ENCODE data around the gene TARBP2.
A peak's percentile ranks its signal among the peaks of the same experiment; 100 is the strongest.

The TARBP2 gene, protein sequence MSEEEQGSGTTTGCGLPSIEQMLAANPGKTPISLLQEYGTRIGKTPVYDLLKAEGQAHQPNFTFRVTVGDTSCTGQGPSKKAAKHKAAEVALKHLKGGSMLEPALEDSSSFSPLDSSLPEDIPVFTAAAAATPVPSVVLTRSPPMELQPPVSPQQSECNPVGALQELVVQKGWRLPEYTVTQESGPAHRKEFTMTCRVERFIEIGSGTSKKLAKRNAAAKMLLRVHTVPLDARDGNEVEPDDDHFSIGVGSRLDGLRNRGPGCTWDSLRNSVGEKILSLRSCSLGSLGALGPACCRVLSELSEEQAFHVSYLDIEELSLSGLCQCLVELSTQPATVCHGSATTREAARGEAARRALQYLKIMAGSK

DNA sequence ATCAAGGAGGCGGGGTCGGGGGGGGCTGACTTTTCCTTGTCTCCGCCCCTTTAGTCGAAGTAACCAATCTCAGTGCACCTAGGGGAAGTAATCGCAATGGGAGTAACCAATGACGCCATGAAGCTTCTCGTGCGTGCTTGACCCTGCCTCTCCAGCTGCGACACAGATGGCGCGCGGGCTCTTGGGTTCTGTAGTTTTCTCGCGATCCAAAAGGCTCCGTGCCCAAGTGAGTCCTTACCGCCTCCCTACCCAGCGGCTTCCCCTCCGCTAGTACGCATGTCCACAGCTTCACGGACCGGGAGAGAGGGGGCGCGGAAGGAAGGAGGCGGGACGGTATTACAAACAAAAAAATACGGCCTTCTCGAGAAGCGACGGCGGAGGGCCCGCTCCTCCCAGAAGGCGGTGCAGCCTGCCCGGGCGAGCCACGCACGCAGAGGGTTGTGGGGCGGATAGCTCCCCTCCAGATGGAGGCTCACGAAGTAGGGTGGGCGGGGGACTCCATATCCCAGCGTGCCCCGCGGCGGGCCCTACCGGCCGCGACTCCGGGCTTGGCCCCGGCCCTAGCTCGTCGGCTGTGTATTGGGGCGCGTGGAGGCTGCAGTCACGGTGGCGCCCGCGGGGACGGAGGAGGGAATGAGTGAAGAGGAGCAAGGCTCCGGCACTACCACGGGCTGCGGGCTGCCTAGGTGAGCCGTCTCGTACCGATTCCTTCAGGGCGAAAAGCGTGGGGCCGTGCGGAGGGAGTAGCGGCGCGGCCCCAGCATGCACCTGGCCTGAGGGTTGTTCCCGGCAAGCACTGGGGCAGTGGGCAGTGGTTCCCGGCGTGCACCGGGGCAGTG is at the start of gene TARBP2:
TARBP2 (plus strand) TSS at position 508 of the 839 bp plus-strand sequence; CDS start at position 634, 126 bp downstream.
- DNase-seq = peak; percentile 100
- in situ Hi-C loops (cut with MboI; ENCODE audit: low pct_unique_long_range_greater_than_20kb, low sequenced_read_pairs) = no loop called here

DNA sequence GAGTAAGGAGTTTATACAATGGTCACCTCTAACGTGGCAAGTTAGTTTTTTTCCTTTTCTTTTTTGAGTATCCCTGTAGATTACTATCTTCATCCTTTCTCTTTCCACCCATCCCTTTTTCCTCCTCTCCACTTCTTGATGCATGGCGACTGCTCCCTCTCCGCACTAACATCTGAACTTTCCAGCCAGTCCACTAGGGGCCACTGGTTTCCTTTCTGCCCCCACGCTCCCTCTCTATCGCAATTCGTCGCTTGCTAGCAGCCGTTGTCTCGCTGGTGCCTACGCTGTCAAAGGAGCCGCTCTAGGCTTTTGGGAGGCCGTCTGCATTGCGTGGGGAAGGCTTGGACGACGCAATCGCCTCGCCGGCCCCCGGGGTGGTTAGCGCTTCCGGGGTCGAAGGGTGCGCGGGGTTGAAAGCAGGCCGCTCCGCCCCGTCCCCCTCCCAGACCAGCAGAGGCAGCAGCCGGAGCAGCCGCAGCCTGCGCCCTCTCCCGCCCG is 49.4 kb upstream of the TARBP2 start, which contains the start of gene PCBP2:
PCBP2 (plus strand) TSS at position 442 of the 498 bp plus-strand sequence. CDS start 2,699 bp downstream, outside the sequence.
- peak; percentile 99 for DNase-seq
- in situ Hi-C loops (cut with MboI; ENCODE audit: low pct_unique_long_range_greater_than_20kb, low sequenced_read_pairs) = no loop called here

DNA sequence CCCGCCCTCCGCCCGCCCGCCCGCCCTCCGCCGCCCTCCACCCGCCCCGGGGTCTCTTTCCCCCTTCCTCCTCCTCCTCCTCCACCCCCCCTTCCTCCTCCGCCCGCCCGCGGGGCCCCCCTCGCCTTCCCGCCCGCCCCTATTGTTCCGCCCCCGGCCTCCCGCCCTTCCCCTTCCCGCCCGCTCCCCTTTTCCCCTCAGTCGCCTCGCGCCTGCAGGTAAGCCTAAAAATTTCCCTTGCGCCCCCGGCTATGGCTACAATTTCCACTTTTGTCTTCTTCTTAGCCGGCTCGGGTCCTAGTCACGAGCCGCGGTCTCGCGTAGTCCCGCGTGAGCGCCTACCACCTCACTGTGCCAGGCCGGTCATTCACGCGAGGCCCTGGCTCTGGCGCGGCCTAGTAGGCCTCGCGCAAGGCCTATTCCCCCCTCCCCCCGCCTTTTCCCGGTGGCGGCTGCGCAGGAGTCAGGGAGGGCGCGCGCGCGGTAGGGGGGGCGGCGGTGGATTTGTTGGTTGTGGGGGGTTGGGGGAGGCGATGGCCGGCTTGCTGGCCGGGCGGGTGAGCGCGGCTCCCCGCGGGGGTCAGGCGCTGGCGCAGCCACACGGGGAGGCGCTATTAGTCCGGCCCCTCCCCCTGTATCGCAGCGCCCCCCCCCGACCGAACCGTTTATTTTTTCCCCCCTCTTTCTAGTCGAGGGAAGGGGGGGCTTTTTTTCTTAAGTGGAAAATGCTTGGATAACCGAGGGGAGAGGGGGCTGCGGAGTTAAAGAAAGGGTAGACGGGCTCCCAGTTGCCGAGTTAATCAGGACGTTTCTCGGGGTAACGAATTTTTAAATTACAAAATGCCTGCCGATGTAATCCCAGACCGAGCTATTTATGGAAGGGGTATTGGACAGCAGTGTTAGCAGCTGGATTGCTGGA is 48.7 kb upstream of the TARBP2 start:
- in situ Hi-C loops (cut with MboI; ENCODE audit: low pct_unique_long_range_greater_than_20kb, low sequenced_read_pairs) = no loop called here
- peak; percentile 68 for DNase-seq

DNA sequence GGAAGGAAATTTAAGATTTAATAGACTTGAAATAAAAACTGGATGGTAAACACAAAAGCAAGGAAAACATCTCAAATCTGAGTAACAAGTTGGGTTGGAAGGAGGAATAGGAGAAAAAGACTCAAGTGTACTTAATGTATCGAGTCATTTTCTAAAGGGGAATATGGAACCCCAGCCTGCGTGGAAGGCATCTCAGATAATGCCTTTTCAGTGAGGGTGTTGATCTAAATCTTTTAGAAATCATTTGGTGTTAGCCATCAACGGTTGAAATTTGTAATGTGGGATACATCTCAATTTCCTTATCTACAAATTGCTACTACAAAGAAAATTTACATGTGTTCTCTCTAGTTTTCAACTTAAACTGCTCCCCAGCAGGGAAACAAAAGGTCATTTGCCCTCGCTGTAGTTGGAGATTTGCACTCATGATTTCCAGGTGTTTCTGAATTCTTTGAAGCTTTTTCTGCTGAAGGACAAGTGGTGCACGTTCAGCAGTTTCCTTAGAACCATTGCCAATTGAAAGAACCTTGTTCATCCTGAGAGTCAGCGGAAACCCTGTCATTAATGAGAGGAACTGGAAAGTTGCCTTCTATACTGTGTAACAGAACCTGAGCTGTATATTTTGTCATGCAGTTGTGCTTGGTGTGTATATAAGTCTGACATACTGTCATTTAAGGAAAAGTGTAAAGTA is 47.0 kb upstream of the TARBP2 start:
- no peak for DNase-seq
- in situ Hi-C loops (cut with MboI; ENCODE audit: low pct_unique_long_range_greater_than_20kb, low sequenced_read_pairs) = no loop called here

DNA sequence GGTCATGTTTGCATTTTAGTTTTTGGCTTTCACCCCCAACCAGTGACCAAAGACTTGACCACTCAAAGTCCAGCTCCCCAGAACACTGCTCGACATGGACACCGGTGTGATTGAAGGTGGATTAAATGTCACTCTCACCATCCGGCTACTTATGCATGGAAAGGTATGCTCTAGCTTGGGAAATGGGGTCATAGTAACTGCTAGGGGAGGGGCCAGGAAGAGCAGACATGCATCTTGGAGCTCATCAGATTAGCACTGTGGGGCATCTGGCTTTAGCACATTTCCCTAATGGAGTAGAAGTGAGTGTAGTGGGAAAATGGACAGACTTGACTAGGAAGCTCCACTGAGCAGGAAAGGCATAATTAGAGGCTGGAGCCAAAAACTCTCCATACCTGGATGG is 46.4 kb upstream of the TARBP2 start:
- in situ Hi-C loops (cut with MboI; ENCODE audit: low pct_unique_long_range_greater_than_20kb, low sequenced_read_pairs) = no loop called here

DNA sequence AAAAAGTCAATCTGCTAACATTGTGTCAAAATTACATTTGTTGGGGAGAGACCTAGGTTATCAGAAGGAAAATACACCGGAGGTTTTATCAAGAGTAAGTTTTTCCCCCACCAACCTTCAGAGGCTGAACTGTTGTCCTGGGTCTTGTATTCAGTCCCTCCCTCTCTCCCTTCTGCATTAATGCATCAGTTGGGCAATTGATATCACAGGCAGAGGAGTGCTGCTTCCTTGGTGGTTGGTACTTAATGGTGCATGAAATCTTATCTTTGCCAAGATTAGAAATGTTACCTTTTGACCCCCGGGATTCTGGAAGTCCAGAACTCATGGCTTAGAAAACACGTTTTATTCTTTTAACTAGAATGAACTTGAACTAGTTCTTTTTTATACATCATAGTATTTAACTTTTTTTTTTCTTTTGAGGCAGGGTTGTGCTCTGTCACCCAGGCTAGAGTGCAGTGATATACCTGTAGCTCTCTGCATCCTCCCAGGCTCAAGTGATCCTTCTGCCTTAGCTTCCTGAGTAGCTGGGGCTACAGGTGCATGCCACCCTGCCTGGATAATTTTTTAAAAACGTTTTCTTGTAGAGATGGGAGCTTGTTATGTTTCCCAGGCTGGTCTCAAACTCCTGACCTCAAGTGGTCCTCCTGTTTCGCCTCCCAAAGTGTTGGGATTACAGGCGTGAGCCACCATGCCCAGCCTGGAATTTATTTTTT is 44.3 kb upstream of the TARBP2 start:
- in situ Hi-C loops (cut with MboI; ENCODE audit: low pct_unique_long_range_greater_than_20kb, low sequenced_read_pairs) = no loop called here
- DNase-seq = no peak

More for the DNA sequence above, 46.4 kb upstream of the TARBP2 start:
- DNase-seq = no peak

DNA sequence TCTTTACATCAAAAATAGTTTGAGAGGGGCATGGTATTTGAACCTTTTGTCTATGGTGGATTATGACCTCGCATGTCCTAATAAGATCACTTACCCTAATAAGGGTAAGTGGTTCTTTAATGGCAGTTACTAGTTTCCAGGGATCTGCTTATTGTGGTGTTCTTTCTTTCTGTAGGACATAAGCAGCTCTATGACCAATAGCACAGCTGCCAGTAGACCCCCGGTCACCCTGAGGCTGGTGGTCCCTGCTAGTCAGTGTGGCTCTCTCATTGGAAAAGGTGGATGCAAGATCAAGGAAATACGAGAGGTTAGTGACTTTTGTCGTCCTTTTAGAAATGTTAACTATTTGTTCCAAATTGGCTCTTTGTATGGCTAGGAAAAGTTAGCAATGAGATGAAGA is 42.0 kb upstream of the TARBP2 start:
- in situ Hi-C loops (cut with MboI; ENCODE audit: low pct_unique_long_range_greater_than_20kb, low sequenced_read_pairs) = no loop called here
- DNase-seq = no peak

DNA sequence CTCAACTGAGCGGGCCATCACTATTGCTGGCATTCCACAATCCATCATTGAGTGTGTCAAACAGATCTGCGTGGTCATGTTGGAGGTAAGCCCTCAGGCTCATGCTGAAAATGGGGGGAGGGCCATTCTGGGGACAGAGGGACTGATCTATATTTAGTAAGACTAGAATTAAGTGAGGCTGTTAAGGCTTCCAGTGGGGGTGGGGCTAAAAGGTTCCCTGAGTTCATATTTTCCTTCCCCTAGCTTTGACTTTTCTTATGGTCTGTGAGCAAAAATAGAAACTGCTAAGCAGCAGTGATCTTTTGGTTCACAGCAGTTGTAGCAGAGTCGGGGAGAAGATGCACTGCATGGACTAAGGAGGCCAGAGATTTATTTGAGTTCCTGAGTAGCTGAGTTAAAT is 40.0 kb upstream of the TARBP2 start:
- in situ Hi-C loops (cut with MboI; ENCODE audit: low pct_unique_long_range_greater_than_20kb, low sequenced_read_pairs) = no loop called here
- no peak for DNase-seq

DNA sequence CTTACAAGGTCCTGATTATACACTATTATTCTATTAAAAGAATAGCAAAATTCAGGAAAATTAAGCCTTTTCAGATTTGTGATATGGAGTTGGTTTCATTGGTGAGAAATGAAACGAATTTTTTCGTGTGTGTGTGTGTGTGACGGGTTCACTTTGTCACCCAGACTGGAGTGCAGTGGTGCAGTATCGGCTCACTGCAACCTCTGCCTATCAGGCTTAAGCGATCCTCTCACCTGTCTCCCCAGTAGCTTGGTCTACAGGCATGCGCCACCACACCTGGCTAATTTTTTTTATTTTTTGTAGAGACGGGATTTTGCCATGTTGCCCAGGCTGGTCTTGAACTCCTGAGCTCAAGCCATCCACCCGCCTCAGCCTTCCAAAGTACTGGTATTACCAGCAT is 39.5 kb upstream of the TARBP2 start:
- DNase-seq = no peak
- in situ Hi-C loops (cut with MboI; ENCODE audit: low pct_unique_long_range_greater_than_20kb, low sequenced_read_pairs) = no loop called here

DNA sequence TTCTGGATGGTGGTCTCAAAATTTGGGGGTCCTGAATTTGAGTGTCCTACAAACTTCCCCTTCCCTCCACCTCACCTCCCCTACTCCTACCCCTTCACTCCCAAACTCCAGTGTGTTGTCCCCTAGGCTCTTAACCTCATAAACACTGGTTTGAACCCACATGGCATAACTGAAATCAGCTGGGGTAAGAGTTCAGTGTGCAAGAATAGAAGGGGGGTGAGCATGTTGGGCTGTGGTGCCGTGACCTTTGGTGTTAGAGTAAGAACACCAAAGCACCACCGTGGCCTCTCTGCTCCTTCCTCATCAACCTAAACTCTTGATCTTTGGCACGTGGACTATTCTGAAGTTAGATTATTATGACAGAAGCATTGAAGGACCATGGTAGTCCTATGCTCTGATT is 38.1 kb upstream of the TARBP2 start:
- in situ Hi-C loops (cut with MboI; ENCODE audit: low pct_unique_long_range_greater_than_20kb, low sequenced_read_pairs) = no loop called here

DNA sequence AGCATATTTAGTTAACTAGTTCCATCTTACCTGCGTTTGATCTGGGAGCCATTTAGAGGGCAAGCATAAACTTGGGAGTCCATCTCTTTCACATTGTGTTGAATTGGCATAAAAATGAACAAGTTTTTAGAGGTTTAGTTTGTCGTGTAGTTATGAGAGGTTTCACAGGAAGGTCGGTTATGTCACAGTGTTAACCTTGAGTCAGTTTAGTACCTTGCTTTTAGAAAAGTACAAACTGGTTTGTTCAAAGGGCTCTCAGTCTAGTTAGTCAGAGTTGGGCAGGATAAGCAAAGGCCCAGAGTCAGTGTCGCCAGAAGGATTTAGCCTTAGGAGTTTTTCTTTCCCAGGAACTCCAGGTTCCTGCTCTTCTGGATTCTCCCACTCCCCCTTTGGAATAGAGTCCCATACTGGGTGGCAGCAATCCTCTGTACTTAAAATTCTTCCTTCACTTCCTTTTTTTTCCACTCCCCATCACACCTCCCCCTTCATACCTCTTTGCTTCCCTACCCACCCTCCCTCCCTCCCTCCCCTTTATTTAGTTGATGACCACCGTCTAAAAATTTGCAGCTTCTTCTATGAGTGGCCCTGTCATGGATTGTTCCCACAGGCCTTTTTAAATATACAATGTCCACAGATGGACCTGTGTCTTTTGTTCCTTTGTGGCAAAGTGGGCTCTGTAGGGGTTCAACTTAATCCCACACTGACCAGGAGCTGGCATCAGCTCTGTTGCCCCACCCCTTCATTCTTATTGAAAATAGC is 37.1 kb upstream of the TARBP2 start:
- in situ Hi-C loops (cut with MboI; ENCODE audit: low pct_unique_long_range_greater_than_20kb, low sequenced_read_pairs) = no loop called here

More for the DNA sequence above, 38.1 kb upstream of the TARBP2 start:
- DNase-seq = no peak

DNA sequence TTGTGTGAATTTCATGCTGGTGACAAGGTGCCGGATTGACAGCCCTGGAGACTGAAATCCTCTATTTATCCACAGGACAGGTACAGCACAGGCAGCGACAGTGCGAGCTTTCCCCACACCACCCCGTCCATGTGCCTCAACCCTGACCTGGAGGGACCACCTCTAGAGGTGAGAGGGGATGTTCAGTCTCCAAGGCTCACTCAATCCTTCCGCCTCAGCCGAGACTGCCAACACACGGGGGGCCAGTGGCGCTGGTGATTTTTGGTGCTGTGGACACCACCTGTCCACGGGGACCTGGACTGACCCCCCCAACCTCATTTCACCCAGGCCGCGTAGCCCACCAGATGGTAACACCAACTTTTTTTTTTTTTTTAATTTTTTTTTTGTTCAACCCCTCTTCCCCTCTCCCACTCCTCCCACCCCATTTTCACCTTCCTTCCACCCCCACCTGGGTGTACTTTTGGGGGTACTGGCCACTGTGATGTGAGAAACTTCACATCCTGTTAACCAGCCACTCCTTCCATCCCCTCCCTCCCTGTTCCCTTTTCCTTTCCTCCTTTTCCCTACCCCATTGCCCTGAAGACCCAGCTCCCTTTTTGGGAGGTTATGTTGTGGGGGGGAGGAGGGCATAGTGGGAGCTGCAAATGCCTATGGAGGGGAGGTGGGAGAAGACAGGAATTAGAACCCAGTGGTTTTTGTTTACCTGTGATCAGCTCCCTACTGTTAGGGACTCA is 36.2 kb upstream of the TARBP2 start:
- in situ Hi-C loops (cut with MboI; ENCODE audit: low pct_unique_long_range_greater_than_20kb, low sequenced_read_pairs) = no loop called here
- no peak for DNase-seq

More for the DNA sequence above, 37.1 kb upstream of the TARBP2 start:
- no peak for DNase-seq

DNA sequence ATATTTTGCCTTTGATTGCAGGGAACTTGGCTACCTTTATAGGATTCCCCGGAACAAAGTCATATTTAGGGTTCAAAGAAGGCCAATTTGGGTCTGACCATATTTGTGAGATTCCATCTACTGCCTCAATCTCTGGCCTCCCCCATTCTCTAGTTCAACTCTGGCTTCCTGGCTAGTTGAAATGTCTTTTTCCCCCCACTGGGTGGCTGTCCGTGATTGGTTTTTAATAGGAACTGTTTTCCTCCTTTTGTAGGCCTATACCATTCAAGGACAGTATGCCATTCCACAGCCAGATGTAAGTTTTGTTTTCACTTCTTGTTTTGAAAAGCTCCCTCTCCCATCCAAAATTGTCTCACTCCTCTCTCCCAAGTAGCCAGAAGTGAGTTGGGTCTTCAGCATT is 35.4 kb upstream of the TARBP2 start:
- in situ Hi-C loops (cut with MboI; ENCODE audit: low pct_unique_long_range_greater_than_20kb, low sequenced_read_pairs) = no loop called here
- DNase-seq = no peak

DNA sequence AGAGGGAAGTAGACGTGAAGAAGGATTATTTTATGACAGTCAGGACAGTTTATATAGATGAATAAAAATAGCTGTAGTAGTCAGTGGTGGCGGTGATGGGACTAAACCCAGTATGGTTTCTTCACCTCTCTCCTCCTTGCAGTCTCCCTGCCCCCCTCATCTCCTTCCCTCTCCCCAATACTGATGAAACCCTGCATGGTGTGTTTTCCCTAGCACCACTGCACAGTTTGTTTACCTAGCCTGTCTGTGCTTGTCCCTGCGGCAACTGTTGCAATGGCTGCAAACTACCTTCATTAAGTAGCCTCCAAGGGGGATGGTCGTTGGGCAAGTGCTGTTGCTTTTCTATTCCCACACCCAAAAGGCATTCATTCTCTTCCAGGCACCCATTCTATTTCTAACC is 34.4 kb upstream of the TARBP2 start:
- DNase-seq = no peak
- in situ Hi-C loops (cut with MboI; ENCODE audit: low pct_unique_long_range_greater_than_20kb, low sequenced_read_pairs) = no loop called here

DNA sequence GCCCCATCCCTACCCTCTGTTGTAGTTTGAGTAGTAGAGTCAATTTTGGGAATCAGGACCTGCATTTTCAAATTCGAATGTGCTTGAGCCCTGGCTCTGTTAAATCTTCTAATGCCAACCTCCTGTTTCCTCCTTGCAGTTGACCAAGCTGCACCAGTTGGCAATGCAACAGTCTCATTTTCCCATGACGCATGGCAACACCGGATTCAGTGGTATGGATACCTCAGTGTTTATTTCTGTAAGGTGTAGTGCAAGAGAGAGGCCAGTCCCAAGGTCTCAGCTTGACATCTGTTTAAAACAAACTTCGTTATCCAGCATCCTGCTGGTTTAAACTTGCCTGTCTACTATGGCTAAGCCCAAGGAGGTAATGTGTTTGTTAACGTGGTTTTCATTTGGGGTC is 34.0 kb upstream of the TARBP2 start:
- in situ Hi-C loops (cut with MboI; ENCODE audit: low pct_unique_long_range_greater_than_20kb, low sequenced_read_pairs) = no loop called here
- no peak for DNase-seq

DNA sequence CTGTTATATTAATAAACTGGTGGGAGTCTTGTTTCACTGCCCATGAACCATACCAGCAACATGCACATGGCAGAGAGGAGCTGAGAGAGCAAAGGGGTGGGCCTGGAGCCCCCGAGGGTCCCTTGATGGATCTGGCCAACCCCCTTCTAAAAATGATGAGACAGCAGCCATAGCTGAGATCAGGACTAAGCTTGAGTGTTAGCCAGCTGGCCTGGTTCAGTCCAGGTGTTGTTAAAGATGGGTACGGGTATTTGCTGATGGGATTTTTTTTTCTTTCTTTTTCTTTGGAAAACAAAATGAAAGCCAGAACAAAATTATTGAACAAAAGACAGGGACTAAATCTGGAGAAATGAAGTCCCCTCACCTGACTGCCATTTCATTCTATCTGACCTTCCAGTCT is 33.2 kb upstream of the TARBP2 start:
- in situ Hi-C loops (cut with MboI; ENCODE audit: low pct_unique_long_range_greater_than_20kb, low sequenced_read_pairs) = no loop called here
- no peak for DNase-seq

DNA sequence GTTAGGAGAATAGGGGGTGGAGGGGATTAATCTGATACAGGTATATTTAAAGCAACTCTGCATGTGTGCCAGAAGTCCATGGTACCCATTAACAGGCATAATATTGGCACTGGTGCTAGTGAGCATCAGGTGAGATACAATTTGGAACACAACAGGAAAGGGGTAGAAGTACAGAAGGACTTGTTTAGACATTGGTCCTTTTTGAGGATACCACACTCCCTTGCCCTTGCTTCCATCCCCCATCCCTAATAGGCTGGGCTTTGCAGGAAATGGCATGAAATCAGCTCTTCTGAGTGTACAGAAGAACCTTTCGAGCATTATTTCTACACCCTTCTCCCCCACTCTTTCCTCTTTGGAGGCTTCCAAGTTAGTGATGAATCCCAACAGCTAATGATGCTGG is 32.8 kb upstream of the TARBP2 start:
- in situ Hi-C loops (cut with MboI; ENCODE audit: low pct_unique_long_range_greater_than_20kb, low sequenced_read_pairs) = no loop called here
- no peak for DNase-seq

All from KBM-7 (cell line).